Keratinocyte (primary cell): ENCODE data around the gene FAT2.

Source experiments
- EZH2 ChIP-seq: IDR thresholded peaks from one replicate; pipeline ENCODE4 v1.6.1; 2012; ENCODE audit warnings: inconsistent platforms, mild to moderate bottlenecking, low read length, moderate library complexity
- TF ChIP-seq, protein P1 (sequence below), 3 experiments: IDR thresholded peaks in 1 of 3; conservative IDR thresholded peaks in 1 of 3; optimal IDR thresholded peaks in 1 of 3; 2 replicates in 2 of 3; 3 replicates in 1 of 3; pipeline versions ENCODE3 to v1.5.1; 2011; ENCODE audit warnings: low read length in 3 of 3, mild to moderate bottlenecking in 3 of 3, moderate library complexity in 2 of 3, control low read depth in 1 of 3, inconsistent platforms in 1 of 3; ENCODE audit not compliant: insufficient read depth in 2 of 3; ENCODE audit errors: extremely low read depth in 1 of 3

DNA sequence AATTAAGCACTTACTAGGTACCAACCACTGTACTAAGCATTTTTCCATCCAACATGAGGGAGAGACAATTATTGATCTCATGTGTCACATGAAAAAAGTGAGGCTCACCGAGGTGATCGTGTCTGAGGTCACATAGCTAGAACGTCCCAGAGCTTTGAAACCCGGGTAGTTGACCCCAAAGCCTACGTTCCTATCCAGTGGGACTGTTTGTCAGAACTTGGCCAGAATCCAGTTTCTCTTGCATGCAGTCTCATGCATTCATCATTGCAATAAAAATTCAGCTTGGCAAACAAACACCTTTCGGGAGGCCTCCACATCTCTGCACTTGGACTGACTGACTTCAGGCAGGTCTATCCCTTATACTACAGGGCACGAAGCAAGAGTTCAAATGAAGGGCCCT lies 23.4 kb upstream of the FAT2 start:
- TF ChIP-seq, protein P1, sequence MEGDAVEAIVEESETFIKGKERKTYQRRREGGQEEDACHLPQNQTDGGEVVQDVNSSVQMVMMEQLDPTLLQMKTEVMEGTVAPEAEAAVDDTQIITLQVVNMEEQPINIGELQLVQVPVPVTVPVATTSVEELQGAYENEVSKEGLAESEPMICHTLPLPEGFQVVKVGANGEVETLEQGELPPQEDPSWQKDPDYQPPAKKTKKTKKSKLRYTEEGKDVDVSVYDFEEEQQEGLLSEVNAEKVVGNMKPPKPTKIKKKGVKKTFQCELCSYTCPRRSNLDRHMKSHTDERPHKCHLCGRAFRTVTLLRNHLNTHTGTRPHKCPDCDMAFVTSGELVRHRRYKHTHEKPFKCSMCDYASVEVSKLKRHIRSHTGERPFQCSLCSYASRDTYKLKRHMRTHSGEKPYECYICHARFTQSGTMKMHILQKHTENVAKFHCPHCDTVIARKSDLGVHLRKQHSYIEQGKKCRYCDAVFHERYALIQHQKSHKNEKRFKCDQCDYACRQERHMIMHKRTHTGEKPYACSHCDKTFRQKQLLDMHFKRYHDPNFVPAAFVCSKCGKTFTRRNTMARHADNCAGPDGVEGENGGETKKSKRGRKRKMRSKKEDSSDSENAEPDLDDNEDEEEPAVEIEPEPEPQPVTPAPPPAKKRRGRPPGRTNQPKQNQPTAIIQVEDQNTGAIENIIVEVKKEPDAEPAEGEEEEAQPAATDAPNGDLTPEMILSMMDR (optimal IDR thresholded peaks at IDR 0.05 in 1 of 3, IDR thresholded peaks at IDR 0.05 in 1 of 3, conservative IDR thresholded peaks at IDR 0.05 in 1 of 3; ENCODE audit: extremely low read depth in 1 of 3, insufficient read depth in 2 of 3, low read length in 3 of 3) = no peak
- no peak for TF ChIP-seq EZH2
